Smooth muscle cell (in vitro differentiated cells): ENCODE data around the gene ATE1. TPM values are rescaled to one million over a fixed set of nuclear protein-coding genes. Genes with fewer than 3 reads are reported as not detected.

Experiments
- DNase-seq: peaks from one replicate; lab custom pipeline; 2025; ENCODE audit not compliant: unreplicated experiment; lab: John Stamatoyannopoulos, UW
- H2AFZ ChIP-seq: fragments of 200-600 bp; sonication (generic); 2 replicates; pipeline ENCODE4 v1.6.0; 2016; ENCODE audit warnings: antibody characterized with exemption, low read depth, mild to moderate bottlenecking
- H3F3A ChIP-seq: fragments of 200-600 bp; sonication (generic); 2 replicates; pipeline ENCODE4 v1.6.0; 2017; ENCODE audit warnings: antibody characterized with exemption, low read depth
- H3K27ac ChIP-seq: fragments of 200-600 bp; sonication (generic); 2 replicates; pipeline ENCODE4 v1.5.1; 2016; ENCODE audit warnings: low read depth, mild to moderate bottlenecking
- H3K27me3 ChIP-seq: fragments of 200-600 bp; sonication (generic); 2 replicates; pipeline ENCODE4 v1.6.1; 2016; ENCODE audit warnings: low read depth, mild to moderate bottlenecking
- H3K36me3 ChIP-seq: fragments of 200-600 bp; sonication (generic); 2 replicates; pipeline ENCODE4 v1.5.1; 2016; ENCODE audit warnings: low read depth
- H3K4me1 ChIP-seq: fragments of 200-600 bp; sonication (generic); 2 replicates; pipeline ENCODE4 v1.5.1; 2016; ENCODE audit warnings: low read depth
- H3K4me2 ChIP-seq: fragments of 200-600 bp; sonication (generic); 2 replicates; pipeline ENCODE4 v1.6.0; 2016; ENCODE audit warnings: mild to moderate bottlenecking
- H3K4me3 ChIP-seq: fragments of 200-600 bp; sonication (generic); 2 replicates; pipeline ENCODE4 v1.5.1; 2016; ENCODE audit warnings: mild to moderate bottlenecking
- H3K79me2 ChIP-seq: fragments of 200-600 bp; sonication (generic); 2 replicates; pipeline ENCODE4 v1.6.0; 2016; ENCODE audit warnings: low read depth, mild to moderate bottlenecking
- H3K9ac ChIP-seq: fragments of 200-600 bp; sonication (generic); 2 replicates; pipeline ENCODE4 v1.6.0; 2016; ENCODE audit warnings: low read depth
- H3K9me3 ChIP-seq: fragments of 200-600 bp; sonication (generic); replicated peaks from 2 replicates; pipeline ENCODE4 v1.5.1; 2016; ENCODE audit warnings: low read depth
- H4K20me1 ChIP-seq: fragments of 200-600 bp; sonication (generic); 2 replicates; pipeline ENCODE4 v1.6.0; 2016; ENCODE audit warnings: low read depth
- CTCF ChIP-seq: fragments of 200-600 bp; sonication (generic); IDR thresholded peaks from 2 replicates; pipeline ENCODE4 v1.5.1; 2017; ENCODE audit warnings: borderline replicate concordance, mild to moderate bottlenecking, antibody characterized with exemption; ENCODE audit not compliant: insufficient read depth, poor library complexity, severe bottlenecking
- WGBS: methylation state at CpG from one replicate; pipeline ENCODE4 v1.1.7; 2016; ENCODE audit warnings: low lambda C conversion rate; 5-methylcytosine and 5-hydroxymethylcytosine counted together
- polyA plus RNA-seq: library from polyadenylated mRNA; unstranded; fragments of >200 nt; fragmentation: Nextera tagmentation; extraction: Ambion mirVana; gene quantifications from 2 replicates; pipeline ENCODE4 v1.2.1, GENCODE V29; 2016
- total RNA-seq: library from RNA; depleted of rRNA; stranded (reverse); fragments of >200 nt; gene quantifications from 2 replicates; pipeline ENCODE4 v1.2.3, GENCODE V29; 2014

The ATE1 gene
- total and polyA plus RNA-seq, 2 experiments from 2014 or later: 9.1 to 20.7 TPM

- 74% methylated on average over 4 of the region's 4 CpGs for WGBS
These were observed 93.1 kb downstream of the ATE1 start for GRCh38 chr10:121834757-121835156.

GRCh38 chr10:121833387-121833786 lies 94.4 kb downstream of the ATE1 start:
- peak overlapping the region; percentile 33 for H3K4me2 ChIP-seq
- peaks cover 14% of the 10 kb centered on the region for H3K4me1 ChIP-seq
- peak overlapping the region; percentile 30 for H3K27ac ChIP-seq
- no peak for DNase-seq
- no peaks in the 10 kb centered on the region for H3K27me3 ChIP-seq
- H3K36me3 ChIP-seq: no peaks in the 10 kb centered on the region
- no peak overlapping the region for H3K9ac ChIP-seq
- H3K79me2 ChIP-seq: no peaks in the 10 kb centered on the region
- WGBS: 18% methylated on average over 1 of the region's 1 CpG
- no peaks in the 10 kb centered on the region for H4K20me1 ChIP-seq
- no peaks in the 10 kb centered on the region for H3K9me3 ChIP-seq
- no peak overlapping the region for H3K4me3 ChIP-seq
- H2AFZ ChIP-seq: no peak overlapping the region
- H3F3A ChIP-seq: peaks cover 13% of the 10 kb centered on the region
- no peak for TF ChIP-seq CTCF

More at GRCh38 chr10:121834757-121835156, 93.1 kb downstream of the ATE1 start:
- DNase-seq: no peak
- no peaks in the 10 kb centered on the region for H3K9me3 ChIP-seq
- H3K4me1 ChIP-seq: peaks cover 14% of the 10 kb centered on the region
- H2AFZ ChIP-seq: no peak overlapping the region
- no peak overlapping the region for H3K9ac ChIP-seq
- H4K20me1 ChIP-seq: no peaks in the 10 kb centered on the region
- no peaks in the 10 kb centered on the region for H3K27me3 ChIP-seq
- H3F3A ChIP-seq: peaks cover 13% of the 10 kb centered on the region
- no peaks in the 10 kb centered on the region for H3K36me3 ChIP-seq
- H3K79me2 ChIP-seq: no peaks in the 10 kb centered on the region
- H3K4me2 ChIP-seq: no peak overlapping the region
- H3K27ac ChIP-seq: peak overlapping the region; percentile 30
- no peak overlapping the region for H3K4me3 ChIP-seq
- no peak for TF ChIP-seq CTCF

GRCh38 chr10:121832647-121833046 lies 95.2 kb downstream of the ATE1 start:
- Histone ChIP-seq H3K4me2 (no peak overlapping the region), H3K79me2 (no peaks in the 10 kb centered on the region), H3F3A (peaks cover 13% of the 10 kb centered on the region), H3K4me3 (no peak overlapping the region), H2AFZ (no peak overlapping the region), H4K20me1 (no peaks in the 10 kb centered on the region), H3K27ac (peak overlapping the region; percentile 30), H3K4me1 (peaks cover 14% of the 10 kb centered on the region), H3K36me3 (no peaks in the 10 kb centered on the region), H3K9ac (no peak overlapping the region), H3K9me3 (no peaks in the 10 kb centered on the region), H3K27me3 (no peaks in the 10 kb centered on the region)
- no peak for TF ChIP-seq CTCF
- DNase-seq: no peak
- 88% methylated on average over 3 of the region's 3 CpGs for WGBS

- Histone ChIP-seq H3F3A (peaks cover 13% of the 10 kb centered on the region), H3K4me2 (peak overlapping the region; percentile 50), H3K27ac (peak overlapping the region; percentile 70), H3K4me3 (no peak overlapping the region), H3K36me3 (no peaks in the 10 kb centered on the region), H3K9ac (peak overlapping the region; percentile 12), H4K20me1 (no peaks in the 10 kb centered on the region), H3K4me1 (peaks cover 14% of the 10 kb centered on the region), H2AFZ (no peak overlapping the region), H3K79me2 (no peaks in the 10 kb centered on the region), H3K9me3 (no peaks in the 10 kb centered on the region), H3K27me3 (no peaks in the 10 kb centered on the region)
- 35% methylated on average over 1 of the region's 1 CpG for WGBS
- no peak for DNase-seq
- TF ChIP-seq CTCF: no peak
These were observed 96.1 kb downstream of the ATE1 start for GRCh38 chr10:121831777-121832176.
